HG03457 (cell line): ENCODE data around the gene VPS52.
A peak's percentile ranks its signal among the peaks of the same experiment; 100 is the strongest.
"Not testable (repeated sequence)": the region's sequence is repeated elsewhere in the genome, so short reads cannot be mapped to it uniquely, and the experiment has no call there.

ENCODE experiments used
- ATAC-seq: cut with Tn5 transposase; IDR thresholded peaks from one replicate; pipeline ENCODE4 v1.9.1; 2021; ENCODE audit warnings: moderate number of reproducible peaks; ENCODE audit not compliant: unreplicated experiment

VPS52 gene

GRCh38 chr6:33304216-33304615 lies 32.5 kb upstream of the VPS52 start:
- ATAC-seq = no peak

DNA sequence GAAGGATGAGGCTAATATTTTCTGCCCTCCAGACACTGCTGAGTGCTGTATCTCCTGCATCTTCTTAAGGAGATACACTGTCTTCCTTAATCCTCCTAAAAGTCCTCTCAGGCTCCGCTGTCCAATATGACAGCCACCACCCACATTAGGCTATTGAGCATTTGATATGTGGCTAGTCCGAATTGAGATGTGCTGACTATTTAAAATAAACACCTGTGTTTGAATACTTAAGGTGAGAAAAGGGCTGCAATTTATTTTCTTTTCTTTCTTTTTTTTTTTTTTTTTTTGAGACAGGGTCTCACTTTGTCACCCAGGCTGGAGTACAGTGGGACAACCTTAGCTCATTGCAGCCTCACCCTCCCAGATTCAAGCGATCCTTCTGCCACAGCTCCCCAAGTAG lies 30.2 kb upstream of the VPS52 start:
- no peak for ATAC-seq

DNA sequence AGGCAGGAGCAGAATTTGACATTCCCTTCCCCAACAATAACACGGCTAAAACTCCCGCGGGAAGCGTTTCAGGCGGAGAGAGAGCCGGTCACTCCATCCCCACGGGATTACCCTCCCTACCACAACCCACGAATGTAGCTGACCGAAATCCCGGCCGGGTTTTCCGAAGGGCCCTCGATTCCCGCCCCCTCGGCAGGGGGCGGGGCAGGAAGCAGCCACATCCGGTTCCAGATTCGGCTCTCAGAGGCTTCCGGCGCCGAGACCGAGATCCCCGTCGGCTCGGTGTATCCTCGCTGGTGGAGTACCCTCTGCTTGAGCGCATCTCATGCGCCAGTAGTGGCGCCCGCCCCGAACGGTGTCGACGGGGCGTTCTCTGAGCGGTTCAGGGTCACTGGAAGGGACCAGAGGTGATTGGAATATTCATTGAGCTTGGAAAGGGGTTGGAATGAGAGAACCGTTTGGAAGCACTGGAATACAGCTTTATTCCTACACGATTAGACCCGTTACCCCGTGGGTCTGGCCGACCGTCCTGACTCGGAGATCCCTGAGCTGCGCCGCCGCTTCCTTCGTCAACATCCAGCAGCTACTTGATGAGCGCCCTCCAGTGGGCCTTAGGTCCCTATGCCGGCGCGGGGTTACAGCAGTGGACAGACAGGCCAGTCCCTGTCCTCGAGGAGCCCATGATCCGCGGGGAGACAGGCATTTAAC lies 27.7 kb upstream of the VPS52 start:
- ATAC-seq = peak; percentile 51

DNA sequence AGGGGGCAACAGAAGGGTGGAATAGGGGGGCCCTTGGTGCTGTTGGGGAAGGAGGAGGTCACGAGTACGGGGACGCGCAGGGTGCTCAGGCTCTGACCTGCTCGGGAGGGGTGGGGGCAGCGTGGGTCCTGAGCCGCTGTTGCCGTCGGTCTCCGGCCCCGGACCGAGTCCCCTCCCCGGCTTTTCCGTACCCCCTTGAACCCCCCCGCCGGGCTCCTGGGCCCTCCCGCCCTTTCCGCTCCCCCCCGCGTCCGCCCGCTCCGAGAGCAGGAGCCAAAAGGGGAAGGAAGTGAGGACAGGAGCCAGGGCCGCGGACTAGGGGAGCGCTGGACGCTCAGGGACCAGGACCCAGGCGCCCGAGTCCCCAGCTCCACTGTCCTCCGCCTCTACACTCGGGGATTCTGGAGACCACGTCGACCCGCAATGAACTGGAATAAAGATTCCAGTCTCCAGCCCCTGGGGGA lies 27.1 kb upstream of the VPS52 start, which contains the start of gene RGL2:
Gene RGL2, minus strand, starts transcription at position 170 of the 464 bp plus-strand sequence. CDS start 332 bp downstream, outside the sequence.
- no peak for ATAC-seq

DNA sequence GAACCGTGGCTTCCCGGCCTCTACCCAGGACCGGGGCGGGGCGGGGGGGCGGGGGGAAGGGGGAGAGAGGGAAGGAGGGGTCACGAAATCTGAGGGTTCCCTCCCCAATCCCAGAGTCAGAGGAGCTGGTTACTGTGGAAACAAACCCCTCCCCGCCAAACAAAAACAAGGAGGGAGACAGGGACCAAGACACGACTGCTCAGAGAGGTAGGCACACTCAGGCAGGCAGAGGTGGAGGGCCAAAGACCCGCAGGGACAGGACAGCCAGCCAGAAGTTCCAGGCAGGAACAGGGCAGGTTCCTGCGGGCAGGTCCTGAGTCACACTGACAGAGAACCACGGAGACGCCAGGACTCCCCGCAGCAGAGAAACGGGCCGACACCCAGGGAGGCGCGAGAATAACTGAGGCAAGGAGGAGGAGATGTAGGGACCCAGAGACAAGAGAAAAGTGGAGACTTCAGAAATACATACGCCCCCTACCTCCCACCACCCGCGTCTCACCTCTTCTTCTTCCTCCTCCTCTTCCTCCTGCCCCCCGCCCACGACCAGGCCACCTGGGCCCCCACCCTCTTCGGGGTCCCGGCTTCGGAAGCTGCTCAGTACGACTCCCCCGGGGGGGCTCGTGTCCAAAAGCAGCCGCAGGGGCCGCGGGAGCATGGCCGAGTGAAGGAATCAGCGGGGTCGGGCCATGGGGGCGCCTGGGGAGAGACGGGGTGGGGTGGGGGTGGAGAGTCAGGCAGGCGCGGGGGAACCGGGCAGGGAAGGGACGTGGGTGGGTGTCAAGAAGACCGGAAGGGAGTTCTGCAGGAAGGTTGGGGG lies 26.5 kb upstream of the VPS52 start:
- ATAC-seq = no peak

GRCh38 chr6:33297406-33297955 lies 25.8 kb upstream of the VPS52 start:
- ATAC-seq = no peak

GRCh38 chr6:33296797-33297405 lies 25.2 kb upstream of the VPS52 start:
- ATAC-seq = no peak

- no peak for ATAC-seq
Measured at GRCh38 chr6:33295621-33296369, 24.1 kb upstream of the VPS52 start.

DNA sequence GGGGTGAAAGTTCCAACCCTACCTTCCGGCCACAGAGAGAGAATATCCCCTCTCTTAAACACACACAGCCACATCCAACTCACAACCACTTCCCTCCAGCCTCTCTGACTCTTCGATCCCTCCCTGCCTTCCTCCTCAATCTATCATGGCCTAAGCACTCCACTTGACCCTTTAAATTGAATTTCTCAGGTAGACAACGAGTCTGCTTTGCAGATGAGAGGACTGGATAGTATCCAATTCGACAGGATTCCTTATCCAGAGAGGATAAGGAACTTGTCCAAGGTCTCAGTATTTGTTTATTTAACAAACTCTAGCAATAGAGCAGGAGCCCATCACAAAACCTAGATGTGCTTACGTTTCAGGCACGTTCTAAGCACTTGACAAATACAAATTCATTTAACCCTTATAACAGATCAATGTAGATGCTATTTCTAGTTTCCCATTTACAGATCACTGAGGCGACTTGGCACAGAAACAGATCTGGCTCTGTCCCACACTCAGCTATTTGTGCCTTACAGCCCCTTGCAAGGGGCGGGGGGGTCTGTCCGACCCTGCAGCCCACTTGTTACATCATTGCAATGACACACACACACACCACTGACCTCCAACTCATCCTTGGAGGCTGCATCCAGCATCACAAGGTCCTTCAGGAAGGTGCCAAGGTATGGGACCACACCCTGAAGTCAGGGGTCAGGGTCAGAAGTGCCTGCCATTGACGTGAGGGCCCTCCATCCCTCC lies 22.6 kb upstream of the VPS52 start:
- ATAC-seq = no peak

GRCh38 chr6:33292996-33293682 lies 21.5 kb upstream of the VPS52 start:
- no peak for ATAC-seq

GRCh38 chr6:33290459-33290858 lies 18.8 kb upstream of the VPS52 start:
- ATAC-seq = no peak

DNA sequence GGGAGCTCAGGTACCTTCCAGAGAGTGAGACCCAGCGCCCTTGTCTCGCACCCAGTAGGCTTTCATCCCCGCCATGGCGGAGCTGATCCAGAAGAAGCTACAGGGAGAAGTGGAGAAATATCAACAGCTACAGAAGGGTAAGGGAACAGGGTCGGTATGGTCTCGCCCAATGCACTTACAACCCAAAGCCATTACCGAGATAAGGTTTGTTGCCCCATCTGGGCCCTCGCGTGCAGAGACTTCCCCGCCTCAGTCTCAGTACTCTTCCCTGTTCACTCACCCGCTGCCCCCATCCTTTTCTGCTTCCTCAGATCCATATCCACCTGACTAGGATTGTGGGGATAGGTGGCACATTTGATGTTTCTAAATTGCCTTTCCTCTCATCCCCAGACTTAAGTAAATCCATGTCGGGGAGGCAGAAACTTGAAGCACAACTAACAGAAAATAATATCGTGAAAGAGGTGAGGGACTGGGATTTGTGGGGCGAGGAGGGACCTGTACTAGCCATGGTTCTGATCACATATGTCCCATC lies 18.2 kb upstream of the VPS52 start:
- no peak for ATAC-seq

DNA sequence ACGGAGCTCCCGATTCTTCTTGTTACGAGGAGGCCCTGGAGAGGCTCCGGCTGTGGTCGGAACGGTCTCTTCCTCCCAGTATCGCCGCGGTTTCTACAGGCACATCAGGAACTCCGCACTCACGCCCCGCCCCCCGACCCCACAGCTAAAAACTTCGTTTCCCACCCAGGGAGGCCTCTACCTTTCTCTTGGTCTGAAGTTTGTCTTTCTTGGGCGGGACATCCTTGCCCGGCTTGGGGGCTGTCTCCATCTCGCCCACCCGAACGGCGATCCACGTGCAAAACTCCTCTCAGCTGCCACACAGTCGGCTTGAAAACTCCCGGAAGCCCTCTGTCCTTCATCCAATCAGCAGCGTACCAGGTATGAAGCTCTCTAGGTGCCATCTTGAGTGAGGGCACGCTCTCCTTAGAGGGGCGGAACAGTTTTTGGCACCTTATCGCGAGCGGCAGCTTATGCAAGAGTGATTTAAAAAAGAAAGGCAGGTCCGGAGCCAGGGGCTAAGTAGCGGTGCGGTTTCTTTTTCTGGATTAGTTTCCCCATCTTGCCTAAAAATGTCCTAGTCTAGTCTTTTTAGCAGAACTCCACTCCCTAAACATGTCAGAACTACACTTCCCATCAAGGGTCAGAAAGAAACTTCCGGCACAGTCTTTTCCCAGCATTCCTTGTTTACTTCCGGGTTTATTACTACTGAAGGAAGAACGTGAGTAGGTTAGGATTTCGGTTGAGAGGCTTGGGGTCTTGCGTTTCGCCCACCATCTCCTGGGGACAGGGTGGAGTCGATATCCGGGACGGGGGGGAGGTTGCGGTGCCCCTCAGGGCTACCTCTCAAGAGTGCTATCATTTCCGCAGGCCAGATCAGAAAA lies 17.5 kb upstream of the VPS52 start, which contains the start of the genes PFDN6 and WDR46:
Gene PFDN6, plus strand, starts transcription at position 681 of the 863 bp plus-strand sequence. CDS start 256 bp downstream, outside the sequence.
Gene WDR46, minus strand, starts transcription at position 319 of the 863 bp plus-strand sequence. Its CDS starts 69 bp downstream, at position 250.
- ATAC-seq = peak; percentile 65

DNA sequence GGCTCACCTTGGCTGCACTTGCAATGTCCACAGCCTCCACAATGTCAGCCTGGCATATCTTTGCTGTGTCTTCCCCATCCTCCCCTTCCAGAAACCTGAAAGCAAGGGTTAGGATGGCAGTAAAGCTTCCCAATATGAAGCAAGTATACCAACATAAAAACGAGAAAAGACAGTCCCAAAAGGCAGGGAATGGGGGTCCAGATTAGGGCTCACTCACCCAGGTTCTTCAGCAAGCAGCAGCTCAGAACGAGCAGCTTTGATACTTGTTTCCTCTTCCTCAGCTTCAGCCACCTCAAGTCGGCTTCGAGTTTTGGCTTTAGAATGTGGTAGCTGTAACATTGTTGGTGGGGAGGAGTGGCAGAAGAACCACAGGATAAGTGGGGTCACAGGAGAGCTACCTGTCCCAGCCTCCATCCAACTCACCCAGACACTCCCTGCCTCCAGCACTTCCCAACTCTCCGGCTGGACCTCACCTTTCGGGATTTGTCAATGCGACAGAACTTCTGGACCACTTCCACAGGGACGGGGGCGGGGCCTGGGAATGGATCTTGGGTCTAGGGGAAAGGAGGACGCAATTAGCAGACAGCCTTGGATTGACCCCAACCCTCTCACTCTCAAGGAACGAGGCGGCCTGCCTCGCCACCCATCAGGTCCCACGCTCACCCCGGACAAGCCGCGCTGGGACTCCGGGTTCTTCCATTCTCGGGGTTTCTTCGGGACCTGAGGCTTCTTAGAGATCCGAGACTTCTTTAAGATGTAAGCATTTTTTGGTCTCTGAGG lies 16.7 kb upstream of the VPS52 start:
- ATAC-seq = no peak

DNA sequence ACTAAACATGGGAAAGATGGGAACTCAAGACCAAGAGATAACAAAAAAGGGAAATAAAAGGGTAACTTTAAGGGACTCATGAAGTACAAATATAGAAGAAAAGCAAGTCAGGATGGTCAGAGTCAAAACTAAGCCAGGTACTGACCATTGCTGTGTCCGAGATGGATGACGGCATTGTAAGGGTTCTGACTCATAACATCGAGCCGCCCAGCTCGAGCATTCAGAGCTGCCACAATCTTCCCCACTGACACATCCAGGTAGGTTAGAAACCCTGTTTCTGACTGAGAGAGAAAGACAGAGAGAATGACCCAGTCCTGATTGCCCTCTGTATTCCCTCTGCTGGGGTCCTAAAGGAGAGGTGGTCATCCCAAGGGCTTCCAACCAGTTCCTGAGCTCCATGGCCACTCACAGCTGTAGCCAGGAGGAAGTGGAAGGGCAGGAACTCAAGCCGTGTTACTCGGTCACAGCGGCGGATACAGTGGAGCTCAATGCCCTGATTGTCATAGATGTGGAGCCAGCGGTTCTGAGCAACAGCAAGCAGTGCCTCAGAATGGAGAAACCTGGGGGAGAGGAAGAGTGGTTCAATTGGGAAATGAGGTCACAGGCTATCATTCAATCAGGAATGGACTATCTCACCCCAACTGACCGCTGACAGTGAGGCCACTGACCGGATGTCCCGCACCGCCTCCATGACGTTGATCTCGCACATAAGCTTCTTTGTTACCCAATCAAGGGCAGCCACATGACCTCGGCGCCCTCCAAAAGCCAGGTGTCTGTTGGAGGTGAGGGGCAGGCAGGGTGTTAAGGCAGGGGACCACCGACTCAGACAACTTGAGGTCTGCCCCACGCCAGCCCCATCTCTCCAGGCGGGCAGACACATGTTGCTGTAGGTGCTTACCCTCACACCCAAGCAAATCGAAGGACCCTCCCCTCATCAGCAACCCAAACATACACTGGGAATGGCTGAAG lies 15.6 kb upstream of the VPS52 start:
- ATAC-seq = no peak

DNA sequence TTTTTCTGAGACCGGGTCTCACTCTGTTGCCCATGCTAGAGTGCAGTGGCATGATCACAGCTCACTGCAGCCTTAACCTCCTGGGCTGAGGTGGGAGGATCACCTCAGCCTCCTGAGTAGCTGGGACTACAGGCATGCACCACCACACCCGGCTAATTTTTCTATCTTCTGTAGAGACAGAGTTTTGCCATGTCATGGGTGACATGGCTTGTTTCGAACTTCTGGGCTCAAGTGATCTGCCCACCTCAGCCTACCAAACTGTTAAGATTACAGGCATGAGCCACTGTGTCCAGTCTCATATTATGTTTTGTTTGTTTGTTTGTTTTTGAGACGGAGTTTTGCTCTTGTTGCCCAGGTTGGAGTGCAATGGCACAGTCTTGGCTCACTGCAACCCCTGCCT lies 13.5 kb upstream of the VPS52 start:
- not testable (repeated sequence) for ATAC-seq
